SK-N-SH treated with all-trans-retinoic acid at 6 μM for 48 hours (cell line): ENCODE results near the gene CACNA1B.

ENCODE experiments used
- ATAC-seq: fragments of 200-7000 bp; cut with Tn5 transposase; 3 replicates; pipeline ENCODE4 v1.9.1; 2020; ENCODE audit warnings: mild to moderate bottlenecking, moderate library complexity
- BACH2 ChIP-seq: fragments of 250-450 bp; sonication (Bioruptor Pico); IDR thresholded peaks from 2 replicates; pipeline ENCODE4 v1.9.0; 2021; ENCODE audit warnings: mild to moderate bottlenecking, borderline replicate concordance
- CSDC2 ChIP-seq: fragments of 250-450 bp; sonication (Bioruptor Pico); IDR thresholded peaks from 2 replicates; pipeline ENCODE4 v1.5.0; 2020; ENCODE audit warnings: mild to moderate bottlenecking, moderate library complexity
- ESRRG ChIP-seq: fragments of 250-450 bp; sonication (Bioruptor Pico); IDR thresholded peaks from 2 replicates; pipeline ENCODE4 v1.6.1; 2021; ENCODE audit warnings: mild to moderate bottlenecking
- ISL1 ChIP-seq: fragments of 250-450 bp; sonication (Bioruptor Pico); IDR thresholded peaks from 2 replicates; pipeline ENCODE4 v2.1.2; 2022; ENCODE audit warnings: mild to moderate bottlenecking, moderate library complexity
- OSR1 ChIP-seq: fragments of 250-450 bp; sonication (Bioruptor Pico); IDR thresholded peaks from 2 replicates; pipeline ENCODE4 v1.8.0; 2022; ENCODE audit warnings: moderate library complexity, mild to moderate bottlenecking, inconsistent platforms
- PATZ1 ChIP-seq: fragments of 250-450 bp; sonication (Bioruptor Pico); IDR thresholded peaks from 2 replicates; pipeline ENCODE4 v1.8.0; 2020; ENCODE audit warnings: mild to moderate bottlenecking, moderate library complexity, borderline replicate concordance
- POU6F1 ChIP-seq: fragments of 250-450 bp; sonication (Bioruptor Pico); IDR thresholded peaks from 2 replicates; pipeline ENCODE4 v1.8.0; 2021; ENCODE audit warnings: low read depth, mild to moderate bottlenecking, moderate library complexity, borderline replicate concordance
- PPARA ChIP-seq: fragments of 250-450 bp; sonication (Bioruptor Pico); IDR thresholded peaks from 2 replicates; pipeline ENCODE4 v1.5.0; 2020; ENCODE audit warnings: mild to moderate bottlenecking, borderline replicate concordance
- TCF4 ChIP-seq: fragments of 250-450 bp; sonication (Bioruptor Pico); IDR thresholded peaks from 2 replicates; pipeline ENCODE4 v1.8.0; 2021; ENCODE audit warnings: mild to moderate bottlenecking, moderate library complexity, borderline replicate concordance
- TSHZ2 ChIP-seq: fragments of 250-450 bp; sonication (Bioruptor Pico); IDR thresholded peaks from 2 replicates; pipeline ENCODE4 v1.5.0; 2020; ENCODE audit warnings: mild to moderate bottlenecking, moderate library complexity
- ZC3H10 ChIP-seq: fragments of 250-450 bp; sonication (Bioruptor Pico); IDR thresholded peaks from 2 replicates; pipeline ENCODE4 v1.5.1; 2021; ENCODE audit warnings: mild to moderate bottlenecking, moderate library complexity
- ZFP3 ChIP-seq: fragments of 250-450 bp; sonication (Bioruptor Pico); IDR thresholded peaks from 2 replicates; pipeline ENCODE4 v1.5.0; 2020; ENCODE audit warnings: mild to moderate bottlenecking, moderate library complexity
- ZNF70 ChIP-seq: fragments of 450-650 bp; formaldehyde crosslinking; IDR thresholded peaks from 2 replicates; pipeline ENCODE4 v1.5.0; 2020; ENCODE audit warnings: mild to moderate bottlenecking, moderate library complexity
- ZNF8 ChIP-seq: fragments of 450-650 bp; formaldehyde crosslinking; IDR thresholded peaks from 2 replicates; pipeline ENCODE4 v1.5.0; 2020; ENCODE audit warnings: mild to moderate bottlenecking, moderate library complexity
- TF ChIP-seq, protein P1 (sequence below): fragments of 250-450 bp; sonication (Bioruptor Pico); IDR thresholded peaks from 2 replicates; pipeline ENCODE4 v1.5.1; 2020; ENCODE audit warnings: low read depth, mild to moderate bottlenecking, moderate library complexity
- TF ChIP-seq, protein P2 (sequence below): fragments of 250-450 bp; sonication (Bioruptor Pico); IDR thresholded peaks from 2 replicates; pipeline ENCODE4 v1.5.1; 2021; ENCODE audit warnings: mild to moderate bottlenecking, moderate library complexity

The CACNA1B gene

GRCh38 chr9:137978262-137978714 is 100.7 kb downstream of the CACNA1B start:
- ATAC-seq = no peak
- TF ChIP-seq ZNF8 (CRISPR knock-in tag) = no peak
- TF ChIP-seq CSDC2 (CRISPR knock-in tag) = no peak
- no peak for TF ChIP-seq BACH2 (CRISPR knock-in tag)
- TF ChIP-seq ESRRG (CRISPR knock-in tag) = no peak
- no peak for TF ChIP-seq ZC3H10 (CRISPR knock-in tag)
- TF ChIP-seq, protein P1, sequence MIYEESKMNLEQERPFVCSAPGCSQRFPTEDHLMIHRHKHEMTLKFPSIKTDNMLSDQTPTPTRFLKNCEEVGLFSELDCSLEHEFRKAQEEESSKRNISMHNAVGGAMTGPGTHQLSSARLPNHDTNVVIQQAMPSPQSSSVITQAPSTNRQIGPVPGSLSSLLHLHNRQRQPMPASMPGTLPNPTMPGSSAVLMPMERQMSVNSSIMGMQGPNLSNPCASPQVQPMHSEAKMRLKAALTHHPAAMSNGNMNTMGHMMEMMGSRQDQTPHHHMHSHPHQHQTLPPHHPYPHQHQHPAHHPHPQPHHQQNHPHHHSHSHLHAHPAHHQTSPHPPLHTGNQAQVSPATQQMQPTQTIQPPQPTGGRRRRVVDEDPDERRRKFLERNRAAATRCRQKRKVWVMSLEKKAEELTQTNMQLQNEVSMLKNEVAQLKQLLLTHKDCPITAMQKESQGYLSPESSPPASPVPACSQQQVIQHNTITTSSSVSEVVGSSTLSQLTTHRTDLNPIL (CRISPR knock-in tag) = no peak
- TF ChIP-seq TCF4 (CRISPR knock-in tag) = no peak
- TF ChIP-seq, protein P2, sequence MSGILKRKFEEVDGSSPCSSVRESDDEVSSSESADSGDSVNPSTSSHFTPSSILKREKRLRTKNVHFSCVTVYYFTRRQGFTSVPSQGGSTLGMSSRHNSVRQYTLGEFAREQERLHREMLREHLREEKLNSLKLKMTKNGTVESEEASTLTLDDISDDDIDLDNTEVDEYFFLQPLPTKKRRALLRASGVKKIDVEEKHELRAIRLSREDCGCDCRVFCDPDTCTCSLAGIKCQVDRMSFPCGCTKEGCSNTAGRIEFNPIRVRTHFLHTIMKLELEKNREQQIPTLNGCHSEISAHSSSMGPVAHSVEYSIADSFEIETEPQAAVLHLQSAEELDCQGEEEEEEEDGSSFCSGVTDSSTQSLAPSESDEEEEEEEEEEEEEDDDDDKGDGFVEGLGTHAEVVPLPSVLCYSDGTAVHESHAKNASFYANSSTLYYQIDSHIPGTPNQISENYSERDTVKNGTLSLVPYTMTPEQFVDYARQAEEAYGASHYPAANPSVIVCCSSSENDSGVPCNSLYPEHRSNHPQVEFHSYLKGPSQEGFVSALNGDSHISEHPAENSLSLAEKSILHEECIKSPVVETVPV = no peak
- no peak for TF ChIP-seq ISL1 (CRISPR knock-in tag)
- TF ChIP-seq PPARA (CRISPR knock-in tag) = no peak
- TF ChIP-seq ZFP3 (CRISPR knock-in tag) = no peak
- no peak for TF ChIP-seq PATZ1 (CRISPR knock-in tag)
- TF ChIP-seq OSR1 (CRISPR knock-in tag) = no peak
- no peak for TF ChIP-seq POU6F1 (CRISPR knock-in tag)

- no peak for TF ChIP-seq CSDC2 (CRISPR knock-in tag)
- TF ChIP-seq, protein P2 = no peak
- no peak for ATAC-seq
These were observed 104.6 kb downstream of the CACNA1B start for GRCh38 chr9:137982200-137982599.

- no peak for TF ChIP-seq TSHZ2 (CRISPR knock-in tag)
- TF ChIP-seq, protein P1 (CRISPR knock-in tag) = no peak
- TF ChIP-seq ZNF70 = no peak
- TF ChIP-seq CSDC2 (CRISPR knock-in tag) = no peak
These were observed 106.4 kb downstream of the CACNA1B start for GRCh38 chr9:137984005-137984404.

More at GRCh38 chr9:137984005-137984404, 106.4 kb downstream of the CACNA1B start:
- ATAC-seq = no peak
